GM23248 (cell line): ENCODE results near the gene PRKAR1B. TPM values are rescaled to one million over a fixed set of nuclear protein-coding genes. Genes with fewer than 3 reads are reported as not detected.

Source experiments
- DNase-seq: peaks from one replicate; pipeline ENCODE4 v3.0.0-alpha.2; 2015
- H2AFZ ChIP-seq: fragments of 200-600 bp; sonication (generic); 2 replicates; pipeline ENCODE4 v1.6.1; 2016; ENCODE audit warnings: antibody characterized with exemption
- H3F3A ChIP-seq: fragments of 200-600 bp; sonication (generic); 2 replicates; pipeline ENCODE4 v1.6.1; 2016; ENCODE audit warnings: mild to moderate bottlenecking, antibody characterized with exemption, mixed run types; ENCODE audit not compliant: insufficient read depth
- H3K27ac ChIP-seq: fragments of 200-600 bp; sonication (generic); 2 replicates; pipeline ENCODE4 v1.5.1; 2016; ENCODE audit warnings: mild to moderate bottlenecking
- H3K27me3 ChIP-seq: fragments of 200-600 bp; sonication (generic); replicated peaks from 2 replicates; pipeline ENCODE4 v1.6.1; 2016; ENCODE audit warnings: mild to moderate bottlenecking; ENCODE audit not compliant: insufficient read depth
- H3K36me3 ChIP-seq: fragments of 200-600 bp; sonication (generic); 2 replicates; pipeline ENCODE4 v1.6.1; 2016; ENCODE audit warnings: low read depth, mild to moderate bottlenecking
- H3K4me1 ChIP-seq: fragments of 200-600 bp; sonication (generic); 2 replicates; pipeline ENCODE4 v1.6.1; 2016; ENCODE audit warnings: mild to moderate bottlenecking; ENCODE audit not compliant: insufficient read depth
- H3K4me2 ChIP-seq: fragments of 200-600 bp; sonication (generic); one replicate; pipeline ENCODE4 v1.6.1; 2016; ENCODE audit warnings: mild to moderate bottlenecking; ENCODE audit not compliant: unreplicated experiment
- H3K4me3 ChIP-seq: fragments of 200-600 bp; sonication (generic); 2 replicates; pipeline ENCODE4 v1.5.1; 2016; ENCODE audit warnings: mild to moderate bottlenecking
- H3K79me2 ChIP-seq: fragments of 200-600 bp; sonication (generic); 2 replicates; pipeline ENCODE4 v1.6.1; 2016; ENCODE audit warnings: mild to moderate bottlenecking; ENCODE audit not compliant: insufficient read depth
- H3K9ac ChIP-seq: fragments of 200-600 bp; sonication (generic); 2 replicates; pipeline ENCODE4 v1.6.1; 2016; ENCODE audit warnings: mild to moderate bottlenecking
- H3K9me2 ChIP-seq: fragments of 200-600 bp; sonication (generic); 2 replicates; pipeline ENCODE4 v1.6.1; 2016; ENCODE audit warnings: mixed run types, mild to moderate bottlenecking, moderate library complexity; ENCODE audit not compliant: insufficient read depth
- H3K9me3 ChIP-seq: fragments of 200-600 bp; sonication (generic); one replicate; pipeline ENCODE4 v1.6.1; 2017; ENCODE audit warnings: low read depth
- H4K20me1 ChIP-seq: fragments of 200-600 bp; sonication (generic); 2 replicates; pipeline ENCODE4 v1.6.0; 2016; ENCODE audit not compliant: insufficient read depth
- EZH2 ChIP-seq: fragments of 200-600 bp; sonication (generic); IDR thresholded peaks from 2 replicates; pipeline ENCODE4 v1.6.1; 2018; ENCODE audit warnings: antibody characterized with exemption, mild to moderate bottlenecking; ENCODE audit not compliant: insufficient read depth, poor library complexity, severe bottlenecking
- EZH2phosphoT487 ChIP-seq: fragments of 200-600 bp; sonication (generic); IDR thresholded peaks from 2 replicates; pipeline ENCODE4 v1.6.1; 2018; ENCODE audit warnings: antibody characterized with exemption, moderate library complexity, mild to moderate bottlenecking, low read depth; ENCODE audit not compliant: insufficient read depth
- WGBS, 2 experiments: methylation state at CpG; one replicate each; pipeline ENCODE4 v1.1.6; 2015 to 2017; ENCODE audit warnings: low lambda C conversion rate in 2 of 2, low coverage in 1 of 2; ENCODE audit errors: missing lambda C conversion rate in 2 of 2; 5-methylcytosine and 5-hydroxymethylcytosine counted together
- in situ Hi-C: fragments of 300-500 bp; cut with MboI; formaldehyde crosslinking; loops from 2 replicates; pipeline ENCODE4 v1.15.0; 2020
- polyA plus RNA-seq: library from polyadenylated mRNA; unstranded; fragments of >200 nt; fragmentation: Nextera tagmentation; extraction: Ambion mirVana; gene quantifications from 2 replicates; pipeline ENCODE4 v1.2.1, GENCODE V29; 2016
- total RNA-seq: library from RNA; depleted of rRNA; stranded (reverse); fragments of >200 nt; shearing (Covaris generic); gene quantifications from 2 replicates; pipeline ENCODE4 v1.2.3, GENCODE V29; 2014

Gene PRKAR1B
- total and polyA plus RNA-seq, 2 experiments from 2014 or later: 10.2 to 12.9 TPM

GRCh38 chr7:571718-572415 lies 155.2 kb downstream of the PRKAR1B start:
- WGBS, 2 experiments: 88 to 89% methylated on average over 32 to 36 of the region's 38 CpGs
- Histone ChIP-seq H3K27me3 (no peaks in the 10 kb centered on the region), H3K36me3 (no peaks in the 10 kb centered on the region), H2AFZ (no peak overlapping the region), H3K79me2 (no peaks in the 10 kb centered on the region), H3K4me2 (no peak overlapping the region), H4K20me1 (no peaks in the 10 kb centered on the region), H3K27ac (no peak overlapping the region), H3K9me2 (no peaks in the 10 kb centered on the region), H3K4me1 (no peaks in the 10 kb centered on the region), H3K9ac (no peak overlapping the region), H3K4me3 (no peak overlapping the region), H3K9me3 (no peaks in the 10 kb centered on the region), H3F3A (no peaks in the 10 kb centered on the region)
- no peak for TF ChIP-seq EZH2
- TF ChIP-seq EZH2phosphoT487: no peak
- in situ Hi-C loops: no loop called here
- DNase-seq: no peak

DNA sequence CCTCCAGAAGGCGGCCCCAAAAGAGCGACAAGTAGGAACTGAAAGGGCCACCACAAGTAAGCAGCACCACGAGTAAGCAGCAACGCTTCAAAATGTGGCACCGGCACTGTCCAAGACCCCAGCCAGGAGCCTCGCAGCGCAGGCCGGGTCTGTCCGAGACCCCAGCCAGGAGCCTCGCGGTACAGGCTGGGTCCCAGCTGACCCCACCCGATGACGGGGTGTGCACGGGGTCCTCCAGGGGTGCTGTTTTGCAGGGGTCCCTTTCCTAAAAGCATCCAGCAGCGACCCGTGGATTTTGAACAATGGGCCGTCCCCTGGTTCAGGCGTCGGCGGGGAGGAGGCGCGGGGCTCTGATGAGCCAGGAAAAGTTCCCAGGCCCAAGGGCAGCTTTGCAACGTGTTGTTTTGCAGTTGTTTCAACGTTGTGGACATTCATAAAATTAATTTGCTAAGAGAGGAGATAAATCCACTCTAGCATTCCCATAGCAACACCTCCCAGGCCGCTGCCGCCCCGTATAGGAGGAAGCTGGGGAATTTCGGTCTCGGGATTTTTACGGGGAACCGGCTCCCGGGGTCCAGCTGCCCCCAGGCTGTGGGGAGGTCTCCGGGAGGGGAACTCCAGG lies 155.9 kb downstream of the PRKAR1B start:
- H3K4me2 ChIP-seq: no peak overlapping the region
- H2AFZ ChIP-seq: no peak overlapping the region
- no peak overlapping the region for H3K27ac ChIP-seq
- H4K20me1 ChIP-seq: no peaks in the 10 kb centered on the region
- WGBS, 2 experiments: 82 to 85% methylated on average over 30 to 33 of the region's 33 CpGs
- H3K79me2 ChIP-seq: no peaks in the 10 kb centered on the region
- no peaks in the 10 kb centered on the region for H3K4me1 ChIP-seq
- TF ChIP-seq EZH2phosphoT487: no peak
- no peak for TF ChIP-seq EZH2
- DNase-seq: no peak
- no peaks in the 10 kb centered on the region for H3K9me3 ChIP-seq
- H3K9ac ChIP-seq: no peak overlapping the region
- no peaks in the 10 kb centered on the region for H3K27me3 ChIP-seq
- no peaks in the 10 kb centered on the region for H3K9me2 ChIP-seq
- H3F3A ChIP-seq: no peaks in the 10 kb centered on the region
- no peak overlapping the region for H3K4me3 ChIP-seq
- H3K36me3 ChIP-seq: no peaks in the 10 kb centered on the region
- in situ Hi-C loops: no loop called here

GRCh38 chr7:570801-571070 lies 156.3 kb downstream of the PRKAR1B start:
- no peaks in the 10 kb centered on the region for H3K9me3 ChIP-seq
- WGBS, 2 experiments: 70 to 74% methylated on average over 10 to 14 of the region's 14 CpGs
- no peaks in the 10 kb centered on the region for H4K20me1 ChIP-seq
- H3K27me3 ChIP-seq: no peaks in the 10 kb centered on the region
- H3K36me3 ChIP-seq: no peaks in the 10 kb centered on the region
- H3K4me2 ChIP-seq: no peak overlapping the region
- TF ChIP-seq EZH2phosphoT487: no peak
- no peak for TF ChIP-seq EZH2
- H3F3A ChIP-seq: no peaks in the 10 kb centered on the region
- no peak overlapping the region for H3K27ac ChIP-seq
- no peak overlapping the region for H2AFZ ChIP-seq
- H3K4me3 ChIP-seq: no peak overlapping the region
- H3K9me2 ChIP-seq: no peaks in the 10 kb centered on the region
- H3K4me1 ChIP-seq: no peaks in the 10 kb centered on the region
- H3K79me2 ChIP-seq: no peaks in the 10 kb centered on the region
- no peak overlapping the region for H3K9ac ChIP-seq
- DNase-seq: no peak
- in situ Hi-C loops: no loop called here

GRCh38 chr7:569996-570800 lies 156.9 kb downstream of the PRKAR1B start:
- Histone ChIP-seq H3K4me3 (no peak overlapping the region), H3K4me1 (no peaks in the 10 kb centered on the region), H2AFZ (no peak overlapping the region), H3K27ac (no peak overlapping the region), H3K27me3 (no peaks in the 10 kb centered on the region), H3F3A (no peaks in the 10 kb centered on the region), H3K9me3 (no peaks in the 10 kb centered on the region), H3K36me3 (no peaks in the 10 kb centered on the region), H3K9me2 (no peaks in the 10 kb centered on the region), H4K20me1 (no peaks in the 10 kb centered on the region), H3K9ac (no peak overlapping the region), H3K79me2 (no peaks in the 10 kb centered on the region), H3K4me2 (no peak overlapping the region)
- 81 to 87% methylated on average over 22 to 40 of the region's 40 CpGs for WGBS, 2 experiments
- no peak for TF ChIP-seq EZH2phosphoT487
- no peak for TF ChIP-seq EZH2
- DNase-seq: no peak
- in situ Hi-C loops: no loop called here
